Dendritic cell treated with granulocyte-macrophage colony-stimulating factor and Interleukin-4, amounts not matched to agents 40 ng/mL and 50 ng/mL, for 4 days (primary cell): ENCODE data around the gene CSNK1E.

Source experiments
- H3K27ac Mint-ChIP-seq: one replicate; pipeline ENCODE4 v1.8.0; 2022; ENCODE audit warnings: mild to moderate bottlenecking, mixed read lengths
- H3K27me3 Mint-ChIP-seq: one replicate; pipeline ENCODE4 v1.8.0; 2022; ENCODE audit warnings: mild to moderate bottlenecking, mixed read lengths
- H3K36me3 Mint-ChIP-seq: one replicate; pipeline ENCODE4 v1.8.0; 2022; ENCODE audit warnings: low read depth, mixed read lengths
- H3K4me1 Mint-ChIP-seq: one replicate; pipeline ENCODE4 v1.8.0; 2022; ENCODE audit warnings: low read depth, mixed read lengths
- H3K4me3 Mint-ChIP-seq: one replicate; pipeline ENCODE4 v1.8.0; 2022; ENCODE audit warnings: mild to moderate bottlenecking, moderate library complexity, mixed read lengths
- H3K9me3 Mint-ChIP-seq: one replicate; pipeline ENCODE4 v1.8.0; 2022; ENCODE audit warnings: mixed read lengths
- intact Hi-C: fragments of 100-400 bp; cut with micrococcal nuclease; formaldehyde crosslinking; loops from one replicate; pipeline ENCODE4 v1.15.0; 2022

CSNK1E gene

DNA sequence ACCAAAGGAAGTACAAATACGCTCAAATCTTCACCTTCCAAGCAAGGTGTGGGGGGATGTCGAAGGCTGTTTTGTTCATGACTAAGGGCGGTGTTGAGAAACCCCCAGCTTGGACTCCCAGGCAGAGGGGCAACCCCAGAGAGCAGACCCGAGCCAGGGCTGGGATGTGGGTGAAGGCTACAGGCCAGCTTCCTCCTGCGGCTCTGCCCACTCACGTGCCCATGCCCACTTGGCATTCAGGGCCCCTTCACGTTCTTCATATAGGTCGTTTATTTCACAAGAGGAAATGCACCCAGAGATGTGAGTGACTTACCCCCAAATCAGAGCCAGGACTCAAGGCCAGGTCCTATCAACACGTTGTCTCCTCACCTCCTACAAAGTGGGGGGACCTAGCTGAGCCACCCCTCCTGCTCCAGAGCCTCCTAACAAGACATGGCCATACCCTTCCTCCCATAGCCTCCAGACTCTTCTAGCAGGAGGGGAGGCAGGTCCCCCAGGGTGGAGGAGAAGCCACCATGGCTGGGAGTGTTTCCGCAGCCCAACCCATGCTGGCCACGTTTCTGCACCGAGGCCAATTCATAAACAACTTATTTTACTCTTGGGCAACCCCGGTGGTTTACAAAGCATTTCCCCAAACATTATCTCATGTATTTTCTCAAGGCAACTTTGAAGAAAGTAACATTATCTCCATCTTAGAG is 66.4 kb downstream of the CSNK1E start:
- Mint-ChIP-seq H3K27me3 (peaks cover 3% of the 10 kb centered on the region), H3K27ac (no peak overlapping the region), H3K9me3 (peaks cover 13% of the 10 kb centered on the region), H3K4me3 (no peak overlapping the region), H3K36me3 (peaks cover 41% of the 10 kb centered on the region), H3K4me1 (peaks cover 8% of the 10 kb centered on the region)
- intact Hi-C loops = no loop called here

DNA sequence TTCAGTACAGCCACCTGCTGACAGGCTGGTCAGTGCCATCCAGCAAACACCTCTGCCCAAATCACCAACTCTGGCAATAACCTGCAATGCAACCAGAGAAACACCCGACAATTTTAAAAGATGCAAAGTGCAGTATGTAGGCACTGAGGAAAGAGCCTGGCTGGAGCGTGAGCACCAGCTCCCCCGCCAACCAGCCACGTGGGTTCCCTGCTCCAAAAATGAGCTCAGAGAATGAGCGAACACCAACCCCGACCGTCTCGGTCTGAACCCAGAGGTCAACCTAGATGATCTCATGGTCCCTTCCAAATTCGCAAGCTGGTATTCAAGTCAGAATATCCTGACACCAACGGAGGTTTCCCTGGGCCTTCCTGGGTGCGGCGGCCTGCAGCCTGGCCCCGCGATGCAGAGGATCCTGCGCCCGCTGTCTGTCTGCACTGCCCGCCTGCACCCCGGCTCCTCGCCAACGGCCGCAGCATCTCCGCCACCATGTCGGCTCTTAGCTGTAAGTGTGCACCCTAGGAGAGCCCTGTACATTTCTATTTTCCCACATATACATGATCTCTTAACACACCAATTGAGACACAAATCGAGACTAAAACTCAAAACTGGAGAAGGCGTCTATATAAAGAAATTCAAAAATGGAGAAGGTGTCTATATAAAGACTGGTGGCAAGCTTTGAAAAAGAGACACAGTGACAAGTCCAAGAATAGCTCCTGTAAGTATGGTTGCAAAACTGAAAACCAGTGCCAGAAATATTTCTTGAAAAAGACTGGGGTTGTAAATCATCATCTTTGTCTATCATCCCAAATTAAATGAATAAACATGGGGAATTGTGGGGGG is 67.2 kb downstream of the CSNK1E start:
- no peak overlapping the region for H3K27ac Mint-ChIP-seq
- intact Hi-C loops = no loop called here
- H3K27me3 Mint-ChIP-seq = peaks cover 3% of the 10 kb centered on the region
- H3K4me3 Mint-ChIP-seq = no peak overlapping the region
- H3K9me3 Mint-ChIP-seq = peaks cover 13% of the 10 kb centered on the region
- H3K4me1 Mint-ChIP-seq = peaks cover 8% of the 10 kb centered on the region
- peaks cover 43% of the 10 kb centered on the region for H3K36me3 Mint-ChIP-seq

DNA sequence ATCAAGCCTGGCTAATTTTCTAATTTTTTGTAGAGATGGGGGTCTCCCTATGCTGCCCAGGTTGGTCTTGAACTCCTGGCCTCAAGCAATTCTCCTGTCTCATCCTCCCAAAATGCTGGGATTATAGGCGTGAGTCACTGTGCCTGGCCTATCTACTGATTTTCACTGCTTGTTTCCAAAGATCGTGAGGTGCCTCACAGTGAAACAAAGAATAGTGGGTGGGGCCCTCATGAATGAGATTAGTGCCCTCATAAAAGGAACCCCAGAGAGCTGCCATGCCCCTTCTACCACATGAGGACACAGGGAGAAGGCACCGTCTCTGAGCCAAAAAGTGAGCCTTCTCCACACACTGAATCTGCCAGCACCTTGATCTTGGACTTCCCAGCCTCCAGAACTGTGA is 67.9 kb downstream of the CSNK1E start:
- intact Hi-C loops = no loop called here
- Mint-ChIP-seq H3K4me3 (no peak overlapping the region), H3K27me3 (peaks cover 3% of the 10 kb centered on the region), H3K9me3 (peaks cover 13% of the 10 kb centered on the region), H3K36me3 (peaks cover 50% of the 10 kb centered on the region), H3K27ac (no peak overlapping the region), H3K4me1 (peaks cover 8% of the 10 kb centered on the region)

DNA sequence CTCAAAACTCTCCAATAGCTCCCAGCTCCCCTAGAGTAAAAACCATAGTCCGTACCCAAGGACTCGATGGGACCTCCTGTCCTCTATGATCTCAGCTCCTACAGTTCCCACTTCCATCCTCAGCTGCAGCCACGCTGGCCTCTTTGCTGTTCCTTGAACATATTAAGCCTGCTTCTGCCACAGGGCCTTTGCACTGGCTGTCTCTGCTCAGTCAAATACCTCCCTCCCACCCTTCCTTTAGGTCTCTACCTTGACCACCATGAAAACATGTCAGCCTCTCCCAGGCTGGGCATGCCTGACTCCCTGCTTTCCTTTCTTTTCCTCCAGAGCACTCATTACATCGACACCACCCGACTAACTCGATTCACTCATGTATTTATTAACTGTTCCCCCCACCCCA is 69.0 kb downstream of the CSNK1E start:
- Mint-ChIP-seq H3K27ac (no peak overlapping the region), H3K27me3 (peaks cover 3% of the 10 kb centered on the region), H3K4me3 (no peak overlapping the region), H3K36me3 (peaks cover 60% of the 10 kb centered on the region), H3K9me3 (peaks cover 13% of the 10 kb centered on the region), H3K4me1 (peaks cover 8% of the 10 kb centered on the region)
- intact Hi-C loops = no loop called here

DNA sequence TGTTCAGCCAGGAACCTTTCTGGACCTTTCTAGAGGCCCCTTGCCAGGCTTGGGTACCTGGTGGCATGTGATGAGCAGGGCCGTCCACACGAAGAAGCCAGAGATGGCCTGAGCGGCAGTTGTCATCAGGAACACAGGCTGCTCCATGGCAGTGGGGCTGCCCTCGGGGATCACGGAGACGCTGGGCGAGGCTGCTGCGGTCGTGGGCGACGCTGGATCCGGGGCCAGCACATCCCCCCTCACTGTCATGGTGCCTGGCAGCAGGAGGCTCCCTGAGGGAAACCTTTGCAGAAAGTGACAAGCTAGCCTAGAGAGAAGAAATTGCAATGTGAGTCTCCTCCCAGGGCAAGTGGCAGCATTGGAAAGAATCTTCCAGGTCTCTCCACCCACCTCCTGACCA is 69.5 kb downstream of the CSNK1E start:
- Mint-ChIP-seq H3K4me3 (no peak overlapping the region), H3K4me1 (peaks cover 8% of the 10 kb centered on the region), H3K27me3 (peaks cover 3% of the 10 kb centered on the region), H3K27ac (no peak overlapping the region), H3K36me3 (peaks cover 64% of the 10 kb centered on the region), H3K9me3 (peaks cover 13% of the 10 kb centered on the region)
- intact Hi-C loops = no loop called here

DNA sequence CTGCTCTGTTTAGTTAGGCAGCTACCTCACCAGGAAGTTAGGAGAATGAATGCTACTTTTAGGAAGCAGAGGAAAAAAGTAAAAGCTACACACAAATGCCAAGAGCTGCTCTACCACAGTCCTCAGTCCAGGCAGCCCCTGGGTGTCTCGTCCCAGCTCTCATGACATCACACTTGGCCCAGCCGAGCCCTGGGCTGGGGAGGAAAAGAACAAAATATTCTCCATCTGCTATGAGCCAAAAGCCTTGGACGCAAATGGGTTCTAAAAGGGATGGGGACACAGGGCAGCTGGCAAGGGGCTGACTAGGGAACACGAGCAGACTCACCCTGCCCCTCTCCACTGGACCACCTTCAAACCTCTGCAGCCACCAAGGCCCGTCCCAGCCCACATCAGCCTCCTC is 70.5 kb downstream of the CSNK1E start:
- intact Hi-C loops = no loop called here
- H3K4me3 Mint-ChIP-seq = no peak overlapping the region
- no peak overlapping the region for H3K27ac Mint-ChIP-seq
- peaks cover 64% of the 10 kb centered on the region for H3K36me3 Mint-ChIP-seq
- peaks cover 13% of the 10 kb centered on the region for H3K9me3 Mint-ChIP-seq
- peaks cover 3% of the 10 kb centered on the region for H3K27me3 Mint-ChIP-seq
- peaks cover 8% of the 10 kb centered on the region for H3K4me1 Mint-ChIP-seq

DNA sequence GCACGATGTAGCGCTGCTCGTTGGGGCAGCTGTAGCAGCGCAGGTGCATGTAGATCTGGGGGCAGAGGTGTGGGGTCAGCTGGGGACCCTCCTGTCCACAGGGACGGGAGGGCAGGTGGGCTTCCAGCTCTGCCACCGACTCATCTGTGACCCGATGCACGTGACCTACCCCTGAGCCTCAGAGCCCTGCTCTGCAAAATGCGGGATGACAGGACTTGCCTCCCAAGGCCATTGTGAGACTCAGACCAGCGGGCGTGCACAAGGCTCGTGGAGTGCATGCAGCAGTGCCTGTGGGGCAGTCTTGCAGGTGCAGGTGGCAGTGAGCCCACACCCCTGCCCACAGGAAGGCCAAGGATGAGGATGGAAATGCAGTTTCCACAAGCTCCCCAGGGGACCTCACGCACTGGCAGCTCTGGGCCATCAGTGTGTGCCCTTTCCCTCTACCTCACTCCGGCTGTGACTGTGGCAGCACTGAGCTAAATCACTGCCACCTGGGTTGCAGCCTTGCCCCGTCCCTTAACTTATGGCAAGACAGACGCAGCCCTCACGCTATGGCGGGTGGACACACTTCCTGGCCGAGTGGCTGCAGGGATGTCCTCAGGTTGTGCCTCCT is 71.1 kb downstream of the CSNK1E start:
- no peak overlapping the region for H3K27ac Mint-ChIP-seq
- peaks cover 65% of the 10 kb centered on the region for H3K36me3 Mint-ChIP-seq
- intact Hi-C loops = no loop called here
- H3K27me3 Mint-ChIP-seq = peaks cover 1% of the 10 kb centered on the region
- H3K4me1 Mint-ChIP-seq = peaks cover 8% of the 10 kb centered on the region
- no peak overlapping the region for H3K4me3 Mint-ChIP-seq
- H3K9me3 Mint-ChIP-seq = peaks cover 13% of the 10 kb centered on the region

DNA sequence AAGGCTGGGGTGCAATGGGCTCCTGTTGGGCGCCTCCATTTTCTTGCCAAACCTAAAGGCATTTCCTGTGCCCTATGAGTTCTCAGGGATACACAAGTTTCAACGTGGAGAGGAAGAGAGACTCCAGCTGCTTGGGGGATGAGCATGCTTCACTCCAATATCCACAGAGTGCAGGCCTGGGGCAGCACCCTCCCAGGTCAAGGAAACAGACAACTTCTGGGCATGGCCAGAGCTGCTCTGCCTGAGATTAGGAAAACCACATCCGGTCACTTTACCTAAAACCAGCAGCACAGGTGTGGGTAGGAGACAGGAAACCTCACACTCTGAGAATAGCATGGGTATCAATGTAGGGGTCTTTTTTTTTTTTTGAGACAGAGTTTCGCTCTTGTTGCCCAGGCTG is 73.1 kb downstream of the CSNK1E start:
- Mint-ChIP-seq H3K27me3 (peaks cover 1% of the 10 kb centered on the region), H3K27ac (no peak overlapping the region), H3K9me3 (no peaks in the 10 kb centered on the region), H3K4me1 (peaks cover 5% of the 10 kb centered on the region), H3K36me3 (peaks cover 65% of the 10 kb centered on the region), H3K4me3 (no peak overlapping the region)
- intact Hi-C loops = no loop called here

DNA sequence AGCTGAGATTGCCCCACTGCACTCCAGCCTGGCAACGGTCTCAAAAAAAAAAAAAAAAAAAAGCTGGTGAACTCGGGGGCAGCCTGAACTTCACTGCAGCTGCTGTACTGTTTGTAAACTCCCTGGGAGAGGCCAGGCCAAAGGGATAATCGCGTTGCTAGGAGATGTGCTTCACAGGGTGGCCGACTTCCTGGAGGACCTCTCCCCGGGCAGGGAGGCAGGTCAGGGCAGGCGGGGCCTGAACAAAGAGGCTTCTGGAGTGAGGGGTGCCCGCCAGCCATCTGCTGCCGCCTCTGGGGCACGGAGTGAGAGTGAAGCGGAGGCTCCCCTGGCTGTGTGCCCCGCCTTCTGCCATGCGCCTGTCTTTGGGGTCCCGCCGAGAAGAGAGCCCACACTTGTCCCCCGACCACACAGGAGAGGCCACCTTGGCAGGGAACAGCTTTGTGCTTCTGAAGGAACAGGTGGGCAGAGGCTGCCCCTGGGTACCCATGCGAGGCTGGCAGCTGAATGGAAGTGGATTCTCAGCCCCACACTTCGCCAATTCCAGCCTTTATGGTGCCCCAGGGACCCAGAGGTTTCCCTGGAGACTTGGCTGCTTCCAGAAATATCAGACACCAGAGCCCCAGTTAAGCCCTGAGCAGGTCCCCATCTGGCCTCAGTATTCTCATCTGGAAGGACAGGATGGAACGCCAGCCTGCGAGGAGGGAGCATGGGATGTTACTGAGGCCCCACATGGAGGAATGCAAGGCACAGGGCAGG is 74.0 kb downstream of the CSNK1E start:
- no peak overlapping the region for H3K4me3 Mint-ChIP-seq
- peaks cover 1% of the 10 kb centered on the region for H3K27me3 Mint-ChIP-seq
- H3K27ac Mint-ChIP-seq = no peak overlapping the region
- intact Hi-C loops = no loop called here
- H3K9me3 Mint-ChIP-seq = no peaks in the 10 kb centered on the region
- H3K36me3 Mint-ChIP-seq = peaks cover 73% of the 10 kb centered on the region
- H3K4me1 Mint-ChIP-seq = peaks cover 5% of the 10 kb centered on the region

DNA sequence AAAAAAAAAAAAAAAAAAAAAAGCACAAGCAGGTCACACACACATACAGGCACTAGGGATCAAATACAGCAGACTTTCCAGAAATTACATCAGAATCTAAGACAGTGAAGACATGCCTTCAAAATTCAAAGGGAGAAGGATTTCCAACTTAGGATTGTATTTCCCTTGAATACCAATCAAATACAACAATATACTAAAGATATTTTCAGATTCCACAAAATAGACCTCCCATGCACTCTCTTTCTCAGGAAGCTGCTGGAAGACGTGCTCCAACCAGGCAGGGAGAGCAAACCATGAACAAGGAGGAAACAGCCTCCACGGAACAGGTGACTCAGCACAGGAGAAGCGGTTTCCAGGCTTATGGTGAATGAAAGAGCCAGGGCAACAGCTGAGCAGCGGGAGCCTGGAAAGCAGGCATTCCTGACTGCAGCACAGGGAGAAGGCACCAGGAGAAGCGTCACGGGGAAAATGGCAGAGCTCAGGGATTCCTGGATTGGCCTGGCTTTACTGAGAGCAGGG is 76.4 kb downstream of the CSNK1E start:
- Mint-ChIP-seq H3K27me3 (no peaks in the 10 kb centered on the region), H3K27ac (no peak overlapping the region), H3K4me3 (no peak overlapping the region), H3K36me3 (peaks cover 68% of the 10 kb centered on the region), H3K9me3 (no peaks in the 10 kb centered on the region), H3K4me1 (peaks cover 5% of the 10 kb centered on the region)
- intact Hi-C loops = no loop called here
